Renal cortical epithelial cell (primary cell): ENCODE measurements around the gene NDE1. TPM values are rescaled to one million over a fixed set of nuclear protein-coding genes. Genes with fewer than 3 reads are reported as not detected.
"Not testable (repeated sequence)": the region's sequence is repeated elsewhere in the genome, so short reads cannot be mapped to it uniquely, and the experiment has no call there.

Experiments
- DNase-seq: peaks from one replicate; pipeline ENCODE4 v3.0.0-alpha.2; 2011; ENCODE audit warnings: low read depth
- total RNA-seq: library from RNA; depleted of rRNA; stranded (reverse); fragments of >200 nt; gene quantifications from 2 replicates; pipeline ENCODE4 v1.2.3, GENCODE V29; 2014

The NDE1 gene
- total RNA-seq, 1 donor from 2014 or later: 17.3 TPM

DNA sequence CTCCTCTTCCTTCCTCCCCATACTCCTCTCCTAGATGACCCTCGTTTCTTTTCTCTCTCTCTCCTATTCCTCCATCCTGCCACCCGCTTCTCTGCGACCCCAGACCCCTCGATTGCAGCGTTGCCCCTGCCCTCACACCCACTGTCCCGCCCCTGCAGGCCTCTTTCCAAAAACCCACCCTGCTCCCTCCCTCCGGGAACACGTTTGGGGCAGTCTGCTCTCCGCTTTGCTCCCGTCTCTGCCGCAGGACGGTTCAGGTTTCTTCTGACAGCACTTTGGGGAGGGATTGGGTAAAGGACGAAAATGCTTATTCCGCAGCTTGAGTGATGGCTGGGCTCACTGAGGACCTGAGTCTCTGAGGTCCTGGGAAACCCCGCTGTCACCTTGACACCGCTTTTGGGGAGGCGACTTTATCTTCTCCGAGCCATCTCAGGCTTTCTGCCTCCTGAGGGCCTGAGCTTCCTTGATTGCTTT, 690 bp downstream of the NDE1 start:
- no peak for DNase-seq

DNA sequence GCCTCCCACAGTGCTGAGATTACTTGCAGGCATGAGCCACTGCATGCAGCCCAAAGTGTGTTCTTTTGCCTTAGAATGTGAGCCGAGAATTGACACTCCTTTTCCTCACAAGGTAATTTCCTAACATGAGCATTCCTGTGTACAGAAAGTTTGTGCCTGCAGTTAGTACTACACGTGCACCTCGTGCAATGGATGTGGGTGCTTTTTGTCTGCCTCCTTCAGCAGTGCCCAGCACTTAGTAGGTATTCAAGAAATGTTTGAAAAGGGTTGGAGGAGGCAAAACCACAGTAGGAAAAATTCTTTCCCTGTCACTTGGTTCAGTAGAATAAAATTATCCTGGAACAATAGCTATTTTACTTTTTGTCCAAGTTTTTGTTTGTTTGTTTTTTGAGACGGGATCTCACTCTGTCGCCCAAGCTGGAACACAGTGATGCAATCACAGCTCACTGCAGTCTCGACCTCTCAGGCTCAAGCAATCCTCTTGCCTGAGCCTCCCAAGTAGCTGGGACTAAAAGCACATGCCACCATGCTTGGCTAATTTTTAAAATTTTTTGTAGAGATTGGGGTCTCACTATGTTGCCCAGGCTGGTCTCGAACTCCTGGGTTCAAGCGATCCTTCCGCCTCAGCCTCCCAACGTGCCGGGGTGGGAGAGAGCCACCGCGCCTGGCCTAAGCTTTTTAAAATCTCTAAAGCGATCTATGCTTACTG, 2.4 kb downstream of the NDE1 start:
- no peak for DNase-seq

DNA sequence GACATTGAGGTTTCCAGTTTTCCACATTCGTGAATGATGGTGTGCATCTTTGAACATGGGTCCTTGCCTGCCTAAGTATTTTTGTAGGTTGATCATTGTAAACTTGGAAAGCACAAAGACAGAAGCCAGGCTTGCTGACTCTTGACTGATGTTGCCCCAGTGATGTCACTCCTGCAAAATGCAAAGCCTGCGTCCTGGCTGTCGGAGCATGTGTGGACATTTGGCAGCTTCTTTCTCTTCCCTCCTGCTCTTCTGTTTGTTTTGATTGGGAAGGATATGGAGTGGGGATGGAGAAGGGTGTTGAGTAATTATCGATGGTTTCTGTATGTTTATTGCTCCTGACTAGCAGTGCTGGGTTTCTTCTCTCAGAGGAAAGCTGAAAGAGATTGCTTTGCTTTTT, 3.2 kb downstream of the NDE1 start:
- DNase-seq: no peak

DNA sequence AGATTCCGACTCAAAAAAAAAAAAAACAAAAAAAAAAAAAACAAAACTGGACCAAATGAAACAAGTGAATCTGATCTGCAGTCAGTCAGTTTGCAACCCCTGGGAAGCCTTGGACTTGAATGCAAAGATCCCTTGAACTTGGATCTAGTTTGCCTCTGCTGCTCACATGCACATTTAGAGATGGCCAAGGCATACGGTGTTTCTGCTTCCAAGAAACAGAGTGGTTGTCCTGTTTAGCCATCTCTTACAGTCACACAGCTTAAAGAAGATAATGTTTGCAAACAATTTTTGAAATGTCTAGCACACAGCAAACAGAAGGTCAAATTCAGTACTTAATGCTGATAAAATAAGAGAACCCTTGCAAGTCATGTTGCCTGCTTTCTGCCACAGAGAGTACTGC, 4.5 kb downstream of the NDE1 start:
- DNase-seq: no peak

DNA sequence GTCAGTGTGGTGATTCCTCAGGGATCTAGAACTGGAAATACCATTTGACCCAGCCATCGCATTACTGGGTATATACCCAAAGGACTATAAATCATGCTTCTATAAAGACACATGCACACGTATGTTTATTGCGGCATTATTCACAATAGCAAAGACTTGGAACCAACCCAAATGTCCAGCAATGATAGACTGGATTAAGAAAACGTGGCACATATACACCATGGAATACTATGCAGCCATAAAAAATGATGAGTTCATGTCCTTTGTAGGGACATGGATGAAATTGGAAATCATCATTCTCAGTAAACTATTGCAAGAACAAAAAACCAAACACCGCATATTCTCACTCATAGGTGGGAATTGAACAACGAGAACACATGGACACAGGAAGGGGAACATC, 5.5 kb downstream of the NDE1 start:
- not testable (repeated sequence) for DNase-seq

DNA sequence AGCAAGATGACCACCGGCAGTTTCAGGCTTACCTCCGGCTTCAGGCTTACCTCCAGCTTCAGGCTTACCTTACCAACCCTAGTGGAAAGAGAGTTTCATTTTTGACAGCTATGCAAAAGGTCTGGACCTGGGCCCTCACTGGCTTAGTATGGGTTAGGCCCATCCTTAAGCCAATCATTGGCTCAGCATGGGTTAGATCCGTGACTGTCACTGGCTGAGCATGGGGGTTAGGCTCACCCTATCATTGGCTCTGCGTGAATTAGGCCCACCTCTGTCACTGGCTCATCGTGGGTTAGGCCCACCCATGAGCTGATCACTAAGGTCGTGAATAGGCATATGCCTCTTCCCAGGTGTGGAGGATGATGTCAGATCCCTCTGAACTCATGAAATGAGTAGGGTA, 8.1 kb downstream of the NDE1 start:
- no peak for DNase-seq

DNA sequence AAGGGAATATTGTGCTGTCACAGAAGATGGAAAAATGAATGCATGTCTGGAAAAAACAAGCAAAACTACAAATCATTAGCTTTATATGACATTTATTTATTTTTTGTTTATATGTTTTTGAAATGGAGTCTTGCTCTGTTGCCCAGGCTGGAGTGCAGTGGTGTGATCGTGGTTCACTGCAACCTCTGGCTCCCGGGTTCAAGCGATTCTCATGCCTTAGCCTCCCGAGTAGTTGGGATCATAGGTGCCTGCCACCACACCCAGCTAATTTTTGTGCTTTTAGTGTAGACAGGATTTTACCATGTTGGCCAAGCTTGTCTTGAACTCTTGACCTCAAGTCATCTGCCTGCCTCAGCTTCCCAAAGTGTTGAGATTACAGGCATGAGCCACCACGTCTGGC, 8.5 kb downstream of the NDE1 start:
- no peak for DNase-seq

DNA sequence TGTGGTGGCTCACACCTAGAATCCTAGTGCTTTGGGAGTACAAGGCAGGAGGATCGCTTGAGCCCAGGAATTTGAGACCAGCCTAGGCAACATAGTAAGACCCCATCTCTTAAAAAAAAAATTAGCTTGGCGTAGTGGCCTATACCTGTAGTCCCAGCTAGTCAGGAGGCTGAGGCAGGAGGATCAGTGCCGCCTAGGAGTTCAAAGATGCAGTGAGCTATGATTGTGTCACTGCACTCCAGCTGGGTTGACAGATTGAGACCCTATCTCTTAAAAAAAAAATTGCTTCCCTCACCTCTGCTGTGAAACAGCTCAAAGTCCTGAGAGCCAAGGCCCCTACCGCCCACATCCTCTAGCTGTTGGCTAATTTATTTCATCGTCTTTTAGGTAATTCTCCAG, 10.2 kb downstream of the NDE1 start:
- DNase-seq: no peak

DNA sequence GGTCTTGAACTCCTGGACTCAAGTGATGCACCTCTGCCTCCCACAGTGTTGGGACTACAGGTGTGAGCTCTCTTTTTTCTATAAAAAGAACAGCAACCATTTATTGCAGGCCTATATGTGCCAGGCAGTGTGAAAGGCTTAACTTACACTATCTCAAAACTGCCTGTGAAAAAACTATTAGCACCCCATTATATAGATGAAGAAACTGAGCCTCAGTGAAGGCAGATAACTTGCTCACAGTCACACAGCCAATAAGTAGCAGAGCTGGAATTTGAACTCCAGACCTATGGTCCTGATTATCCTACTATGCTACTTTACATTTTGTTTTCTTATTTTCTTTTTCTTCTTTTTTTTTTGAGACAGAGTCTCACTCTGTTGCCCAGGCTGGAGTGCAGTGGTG, 15.1 kb downstream of the NDE1 start:
- DNase-seq: no peak

DNA sequence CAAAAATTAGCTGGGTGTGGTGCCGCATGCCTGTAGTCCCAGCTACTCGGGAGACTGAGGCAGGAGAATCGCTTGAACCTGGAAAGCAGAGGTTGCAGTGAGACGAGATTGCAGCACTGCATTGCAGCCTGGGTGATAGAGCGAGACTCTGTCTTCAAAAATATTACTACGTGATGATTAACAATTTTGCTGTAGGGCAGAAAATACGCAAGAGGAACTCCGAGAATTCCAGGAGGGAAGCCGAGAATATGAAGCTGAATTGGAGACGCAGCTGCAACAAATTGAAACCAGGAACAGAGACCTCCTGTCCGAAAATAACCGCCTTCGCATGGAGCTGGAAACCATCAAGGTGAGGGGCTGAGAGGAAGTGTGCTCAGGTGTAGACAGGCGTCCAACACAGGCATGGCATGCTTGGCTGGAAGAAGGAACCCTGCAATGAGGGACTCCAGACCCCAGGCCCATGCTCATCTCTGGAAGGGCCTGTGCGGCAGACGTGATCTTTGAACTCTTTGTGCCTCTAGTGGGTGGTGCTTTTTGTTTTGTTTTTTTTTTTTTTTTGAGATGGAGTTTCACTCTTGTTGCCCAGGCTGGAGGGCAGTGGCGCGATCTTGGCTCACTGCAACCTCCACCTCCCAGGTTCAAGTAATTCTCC, 17.2 kb downstream of the NDE1 start:
- DNase-seq: no peak

DNA sequence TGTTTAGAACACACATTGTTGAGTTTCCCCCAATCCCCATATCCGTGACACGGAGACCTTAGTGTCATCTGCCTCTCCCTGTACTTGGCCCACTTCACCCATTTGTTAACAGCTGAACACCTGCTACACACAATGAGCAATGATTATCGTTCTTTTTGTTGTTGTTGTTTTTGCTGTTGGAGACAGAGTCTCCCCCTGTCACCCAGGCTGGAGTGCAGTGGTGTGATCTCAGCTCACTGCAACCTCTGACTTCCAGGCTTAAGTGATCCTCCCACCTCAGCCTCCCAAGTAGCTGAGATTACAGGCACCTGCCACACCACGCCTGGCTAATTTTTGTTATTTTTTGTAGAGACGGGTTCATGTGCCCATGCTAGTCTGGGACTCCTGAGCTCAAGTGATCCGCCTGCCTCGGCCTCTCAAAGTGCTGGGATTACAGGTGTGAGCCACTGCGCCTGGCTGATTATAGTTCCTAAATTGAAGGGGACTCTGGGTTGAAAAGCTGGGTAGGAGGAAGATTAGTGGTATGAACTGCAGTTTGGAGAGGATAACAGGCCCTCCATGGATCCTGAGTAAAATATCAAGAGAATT, 21.6 kb downstream of the NDE1 start:
- DNase-seq: no peak

DNA sequence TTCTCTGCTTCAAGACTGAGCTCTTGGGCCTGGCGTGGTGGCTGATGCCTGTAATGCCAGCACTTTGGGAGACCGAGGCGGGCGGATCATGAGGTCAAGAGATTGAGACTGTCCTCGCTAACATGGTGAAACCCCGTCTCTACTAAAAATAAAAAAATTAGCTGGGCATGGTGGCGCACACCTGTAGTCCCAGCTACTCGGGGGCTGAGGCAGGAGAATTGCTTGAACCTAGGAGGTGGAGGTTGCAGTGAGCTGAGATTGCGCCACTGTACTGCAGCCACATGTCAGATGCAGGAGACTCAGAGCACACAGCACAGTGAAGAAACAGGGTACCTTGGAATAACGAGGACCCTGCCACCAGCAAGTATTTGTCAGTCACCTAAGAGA, 22.1 kb downstream of the NDE1 start:
- not testable (repeated sequence) for DNase-seq

DNA sequence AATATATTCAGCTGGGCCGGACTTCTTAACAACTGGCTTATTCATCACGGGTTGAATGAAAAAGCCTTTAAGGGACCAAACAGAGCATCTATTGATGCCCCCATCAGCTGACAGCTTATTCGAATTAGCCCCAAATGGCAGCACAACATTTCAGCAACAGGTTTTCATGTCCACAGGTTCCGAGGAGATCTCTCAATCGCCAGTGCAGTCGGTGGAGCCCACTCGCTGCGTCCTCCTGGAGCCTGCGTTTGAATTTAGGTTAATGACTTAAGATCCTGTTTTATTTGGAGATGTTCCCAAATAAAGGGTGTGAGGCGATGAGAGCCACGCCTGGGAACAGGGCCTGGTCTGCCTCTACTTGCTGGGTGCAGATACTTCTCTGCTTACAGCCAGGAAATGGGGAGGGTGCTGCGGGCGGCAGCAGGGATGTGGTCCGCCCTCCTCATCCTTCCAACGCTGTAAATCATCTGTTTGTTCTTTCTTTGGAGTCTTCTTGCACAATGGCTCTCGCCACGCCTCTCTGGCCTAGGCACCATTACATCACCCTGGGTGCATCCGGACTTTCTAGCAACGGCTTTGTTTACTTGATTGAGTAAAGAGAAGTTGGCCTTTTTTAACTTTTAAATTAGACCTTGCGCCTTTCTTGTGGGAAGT, 22.6 kb downstream of the NDE1 start:
- peak; percentile 73 for DNase-seq

DNA sequence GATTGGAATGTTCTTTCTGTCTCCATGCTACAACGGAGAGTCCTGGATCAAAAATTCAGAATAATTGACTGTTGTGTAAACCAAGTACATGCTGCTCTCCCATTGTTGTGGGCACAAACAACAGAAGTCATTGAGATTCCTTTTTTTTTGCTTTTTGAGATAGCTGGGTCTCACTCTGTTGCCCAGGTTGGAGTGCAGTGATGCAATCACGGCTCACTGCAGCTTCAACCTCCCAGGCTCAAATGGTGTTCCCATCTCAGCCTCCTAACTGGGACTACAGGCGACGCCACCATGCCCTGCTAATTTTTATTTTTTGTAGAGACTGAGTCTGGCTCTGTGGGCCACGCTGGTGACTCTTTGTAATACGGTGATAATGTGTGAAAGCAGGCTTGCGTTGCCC, 24.5 kb downstream of the NDE1 start:
- no peak for DNase-seq

DNA sequence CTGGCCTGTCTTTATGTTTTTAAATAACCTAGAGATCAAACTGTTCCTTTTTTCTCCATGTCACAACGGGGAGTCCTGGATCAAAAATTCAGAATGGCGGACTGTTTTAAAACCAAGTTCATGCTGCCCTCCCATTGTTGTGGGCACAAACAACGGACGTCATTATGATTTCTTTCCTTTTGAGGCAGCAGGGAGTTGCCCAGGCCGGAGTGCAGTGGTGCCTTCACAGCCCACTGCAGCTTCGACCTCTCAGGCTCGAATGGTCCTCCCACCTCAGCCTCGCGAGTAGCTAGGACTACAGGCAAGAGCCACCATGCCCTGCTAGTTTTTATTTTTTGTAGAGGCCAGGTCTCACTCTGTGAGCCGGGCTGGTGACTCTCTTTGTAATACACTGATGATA, 26.5 kb downstream of the NDE1 start:
- DNase-seq: no peak

DNA sequence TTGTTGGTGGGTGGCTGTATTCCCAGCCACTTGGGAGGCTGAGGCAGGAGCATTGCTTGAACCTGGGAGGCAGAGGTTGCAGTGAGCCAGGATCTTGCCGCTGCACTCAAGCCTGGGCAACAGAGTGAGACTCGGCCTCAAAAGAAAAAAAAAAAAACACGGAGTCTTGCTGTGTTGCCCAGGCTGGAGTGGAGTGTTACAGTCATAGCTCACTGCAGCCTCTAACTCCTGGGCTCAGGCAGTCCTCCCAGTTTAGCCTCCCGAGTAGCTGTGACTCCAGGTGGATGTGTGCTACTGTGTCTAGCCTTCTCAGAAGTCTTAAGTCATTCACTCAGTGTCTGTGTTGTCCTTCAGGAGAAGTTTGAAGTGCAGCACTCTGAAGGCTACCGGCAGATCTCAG, 27.4 kb downstream of the NDE1 start:
- no peak for DNase-seq

DNA sequence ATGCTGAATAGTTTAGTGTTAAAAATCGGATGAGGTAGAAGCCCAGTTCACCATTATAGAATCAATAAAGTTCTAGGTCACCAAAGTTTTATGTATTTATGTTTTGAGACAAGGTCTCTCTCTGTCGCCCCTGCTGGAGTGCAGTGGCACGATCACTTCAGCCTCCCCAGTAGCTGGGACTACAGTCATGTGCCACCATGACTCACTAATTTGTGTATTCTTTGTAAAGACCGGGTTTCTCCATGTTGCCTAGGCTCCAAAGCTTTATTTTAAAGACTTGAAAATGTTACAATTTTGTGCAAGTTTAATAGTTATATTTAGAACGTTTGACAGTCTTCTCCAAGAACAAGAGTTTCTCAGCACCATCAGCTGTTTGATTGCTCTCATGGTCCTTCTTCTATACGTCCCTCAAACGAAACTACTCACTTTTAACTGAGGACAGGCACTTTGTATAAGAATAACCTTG, 32.1 kb downstream of the NDE1 start:
- peak; percentile 74 for DNase-seq

DNA sequence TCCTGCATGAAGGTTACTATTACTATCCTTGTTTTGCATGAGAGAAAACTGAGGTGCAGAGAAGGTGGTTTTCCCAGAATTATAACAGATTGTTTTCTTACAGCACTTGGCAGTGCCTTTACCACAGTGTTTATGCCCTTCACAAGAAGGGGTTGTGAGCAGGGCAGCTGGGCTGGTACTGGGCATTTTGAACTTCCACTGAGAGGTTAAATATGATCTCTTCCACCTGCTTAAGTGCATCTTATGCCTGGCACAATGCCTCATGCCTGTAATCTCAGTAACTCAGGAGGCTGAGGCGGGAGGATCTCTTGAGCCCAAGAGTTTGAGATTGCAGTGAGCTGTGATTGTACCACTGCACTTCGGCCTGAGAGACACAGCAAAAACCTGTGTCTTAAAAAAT, 36.2 kb downstream of the NDE1 start:
- no peak for DNase-seq

DNA sequence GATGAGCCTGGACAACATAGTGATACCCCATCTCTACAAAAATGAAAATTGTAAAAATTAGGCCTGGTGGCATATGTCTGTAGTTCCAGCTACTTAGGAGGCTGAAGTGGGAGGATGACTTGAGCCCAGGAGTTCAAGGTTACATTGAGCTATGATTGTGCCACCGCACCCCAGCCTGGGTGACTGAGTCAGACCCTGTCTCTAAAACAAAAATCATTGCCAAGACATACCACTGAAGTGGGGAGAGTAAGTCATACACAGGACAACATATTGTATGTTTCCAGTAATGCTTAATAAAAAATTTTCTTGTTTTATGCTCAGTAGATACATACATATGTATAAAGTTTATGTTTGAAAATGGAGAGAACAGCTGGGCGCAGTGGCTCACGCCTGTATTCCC, 39.2 kb downstream of the NDE1 start:
- no peak for DNase-seq

DNA sequence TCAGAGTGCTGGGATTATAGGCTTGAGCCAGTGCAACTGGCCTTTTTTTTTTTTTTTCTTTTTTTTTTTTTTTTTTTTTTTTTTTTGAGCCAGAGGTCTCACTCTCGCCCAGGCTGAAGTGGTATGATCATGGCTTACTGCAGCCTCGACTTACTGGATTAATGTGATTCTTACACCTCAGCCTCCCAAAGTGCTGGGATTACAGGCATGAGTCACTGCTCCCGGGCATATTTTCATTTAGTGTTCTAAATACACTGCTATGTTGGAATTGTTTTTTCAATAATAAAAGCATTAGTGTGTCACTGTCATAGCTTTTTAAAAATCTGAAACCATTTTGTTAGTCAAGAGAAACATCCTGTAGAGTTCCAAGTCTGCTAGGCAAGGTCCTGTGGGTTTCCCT, 40.3 kb downstream of the NDE1 start:
- no peak for DNase-seq

DNA sequence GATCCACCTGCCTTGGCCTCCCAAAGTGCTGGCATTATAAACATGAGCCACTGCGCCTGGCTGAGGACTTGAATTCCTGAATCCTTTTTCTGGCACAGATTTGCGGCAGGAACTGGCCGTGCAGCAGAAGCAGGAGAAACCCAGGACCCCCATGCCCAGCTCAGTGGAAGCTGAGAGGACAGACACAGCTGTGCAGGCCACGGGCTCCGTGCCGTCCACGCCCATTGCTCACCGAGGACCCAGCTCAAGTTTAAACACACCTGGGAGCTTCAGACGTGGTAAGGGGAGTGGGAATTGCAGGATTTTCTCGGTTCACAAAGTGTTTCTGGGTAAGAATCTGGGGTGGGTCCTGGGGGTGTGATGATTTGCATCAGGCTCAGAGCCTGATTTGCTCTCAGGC, 41.0 kb downstream of the NDE1 start:
- DNase-seq: no peak

DNA sequence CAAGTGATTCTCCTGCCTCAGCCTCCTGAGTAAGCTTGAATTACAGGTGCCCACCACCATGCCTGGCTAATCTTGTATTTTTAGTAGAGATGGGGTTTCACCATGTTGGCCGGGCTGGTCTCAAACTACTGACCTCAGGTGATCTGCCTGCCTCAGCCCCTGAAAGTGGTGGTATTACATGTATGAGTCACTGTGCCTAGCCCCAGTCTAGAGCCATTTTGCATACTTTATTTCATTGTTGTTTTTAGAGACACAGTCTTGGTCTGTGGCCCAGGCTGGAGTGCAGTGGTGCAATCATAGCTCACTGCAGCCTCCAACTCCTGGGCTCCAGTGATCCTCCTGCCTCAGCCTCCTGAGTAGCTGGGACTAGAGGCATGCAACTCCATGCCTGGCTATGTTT, 42.5 kb downstream of the NDE1 start:
- DNase-seq: not testable (repeated sequence)

DNA sequence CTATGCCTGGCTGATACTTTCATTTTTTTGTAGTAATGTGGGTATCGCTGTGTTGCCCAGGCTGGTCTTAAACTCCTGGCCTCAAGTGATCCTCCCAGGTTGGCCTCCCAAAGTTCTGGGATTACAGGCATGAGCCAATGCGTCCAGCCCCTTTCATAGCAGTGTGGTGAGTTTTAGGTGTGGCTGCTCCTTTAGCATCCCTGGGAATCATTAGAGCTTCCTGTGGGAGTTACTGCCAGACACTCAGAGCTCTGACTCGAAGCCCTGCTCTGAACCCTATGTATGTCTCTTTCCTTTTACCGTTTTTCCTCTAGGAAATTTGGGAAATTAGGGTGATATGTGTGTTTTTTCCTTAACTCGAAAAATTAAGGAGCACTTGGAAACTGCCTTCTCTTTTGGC, 44.5 kb downstream of the NDE1 start:
- no peak for DNase-seq
